WERI-Rb-1 (cell line): ENCODE results near the gene SLC6A4.

Source experiments
- DNase-seq: peaks from one replicate; pipeline ENCODE4 v3.0.0-alpha.2; 2020
- H3K27ac ChIP-seq: fragments of 250-450 bp; sonication (Bioruptor Pico); 2 replicates; pipeline ENCODE4 v1.5.1; 2020; ENCODE audit warnings: mild to moderate bottlenecking, moderate library complexity
- H3K27me3 ChIP-seq: fragments of 250-450 bp; sonication (Bioruptor Pico); 2 replicates; pipeline ENCODE4 v1.5.1; 2021; ENCODE audit warnings: mild to moderate bottlenecking, low read depth, moderate library complexity; ENCODE audit not compliant: insufficient read depth, severe bottlenecking
- H3K36me3 ChIP-seq: fragments of 250-450 bp; sonication (Bioruptor Pico); 2 replicates; pipeline ENCODE4 v1.5.1; 2020; ENCODE audit warnings: mild to moderate bottlenecking, moderate library complexity
- H3K4me3 ChIP-seq: 2 replicates; pipeline ENCODE4 v1.5.1; 2011; ENCODE audit warnings: low read depth, mild to moderate bottlenecking, control low read depth, low read length
- H3K9me3 ChIP-seq: fragments of 250-450 bp; sonication (Bioruptor Pico); 2 replicates; pipeline ENCODE4 v1.5.1; 2021; ENCODE audit warnings: mild to moderate bottlenecking, moderate library complexity; ENCODE audit not compliant: severe bottlenecking
- TF ChIP-seq, protein P1 (sequence below): IDR thresholded peaks from 2 replicates; pipeline ENCODE4 v1.5.1; 2011; ENCODE audit warnings: low read depth, mild to moderate bottlenecking, control low read depth, inconsistent platforms, low read length

SLC6A4 gene

DNA sequence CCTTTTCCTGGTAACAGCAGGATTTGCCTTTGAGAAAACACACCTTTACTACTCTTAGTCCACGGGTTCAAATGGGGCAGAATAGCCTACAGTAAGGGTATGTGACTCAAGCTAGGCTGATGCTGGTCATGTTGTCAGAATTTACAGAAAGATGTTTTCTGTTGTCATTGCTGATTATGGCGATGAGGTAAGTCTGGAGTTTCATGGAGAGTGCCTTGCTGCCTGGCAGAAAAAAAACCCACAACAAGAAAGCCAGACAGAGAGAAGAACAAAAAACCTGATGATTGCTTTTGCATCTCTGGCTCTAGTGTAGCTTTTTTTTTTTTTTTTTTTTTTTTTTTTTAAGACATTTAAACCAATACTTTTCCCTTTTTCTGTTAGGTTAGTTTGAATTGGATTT is 47.9 kb downstream of the SLC6A4 start:
- Histone ChIP-seq H3K27ac (no peak overlapping the region), H3K4me3 (no peak overlapping the region), H3K9me3 (no peaks in the 10 kb centered on the region), H3K36me3 (peaks cover 25% of the 10 kb centered on the region), H3K27me3 (no peaks in the 10 kb centered on the region)
- TF ChIP-seq, protein P1, sequence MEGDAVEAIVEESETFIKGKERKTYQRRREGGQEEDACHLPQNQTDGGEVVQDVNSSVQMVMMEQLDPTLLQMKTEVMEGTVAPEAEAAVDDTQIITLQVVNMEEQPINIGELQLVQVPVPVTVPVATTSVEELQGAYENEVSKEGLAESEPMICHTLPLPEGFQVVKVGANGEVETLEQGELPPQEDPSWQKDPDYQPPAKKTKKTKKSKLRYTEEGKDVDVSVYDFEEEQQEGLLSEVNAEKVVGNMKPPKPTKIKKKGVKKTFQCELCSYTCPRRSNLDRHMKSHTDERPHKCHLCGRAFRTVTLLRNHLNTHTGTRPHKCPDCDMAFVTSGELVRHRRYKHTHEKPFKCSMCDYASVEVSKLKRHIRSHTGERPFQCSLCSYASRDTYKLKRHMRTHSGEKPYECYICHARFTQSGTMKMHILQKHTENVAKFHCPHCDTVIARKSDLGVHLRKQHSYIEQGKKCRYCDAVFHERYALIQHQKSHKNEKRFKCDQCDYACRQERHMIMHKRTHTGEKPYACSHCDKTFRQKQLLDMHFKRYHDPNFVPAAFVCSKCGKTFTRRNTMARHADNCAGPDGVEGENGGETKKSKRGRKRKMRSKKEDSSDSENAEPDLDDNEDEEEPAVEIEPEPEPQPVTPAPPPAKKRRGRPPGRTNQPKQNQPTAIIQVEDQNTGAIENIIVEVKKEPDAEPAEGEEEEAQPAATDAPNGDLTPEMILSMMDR = no peak
- no peak for DNase-seq

DNA sequence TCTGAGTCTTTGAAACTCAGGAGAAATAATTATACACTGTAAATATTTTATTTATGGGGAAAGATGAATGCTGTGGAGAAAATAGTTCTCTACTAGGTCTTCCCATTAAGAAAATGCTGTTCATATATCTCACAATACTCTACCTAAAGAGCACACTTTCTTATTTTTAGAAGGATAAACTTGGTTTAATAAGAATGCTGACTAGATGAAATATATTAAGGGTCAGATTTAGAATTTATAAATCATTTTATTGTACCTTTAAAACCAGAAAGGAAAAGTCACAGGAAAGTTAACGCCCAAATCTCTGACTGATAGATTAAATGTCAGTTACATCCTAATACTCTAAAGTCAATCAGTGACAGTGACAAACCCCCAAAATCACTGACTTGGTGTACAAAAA is 48.7 kb downstream of the SLC6A4 start:
- Histone ChIP-seq H3K27me3 (no peaks in the 10 kb centered on the region), H3K27ac (no peak overlapping the region), H3K36me3 (peaks cover 31% of the 10 kb centered on the region), H3K9me3 (no peaks in the 10 kb centered on the region), H3K4me3 (no peak overlapping the region)
- DNase-seq = no peak
- TF ChIP-seq, protein P1 = no peak

DNA sequence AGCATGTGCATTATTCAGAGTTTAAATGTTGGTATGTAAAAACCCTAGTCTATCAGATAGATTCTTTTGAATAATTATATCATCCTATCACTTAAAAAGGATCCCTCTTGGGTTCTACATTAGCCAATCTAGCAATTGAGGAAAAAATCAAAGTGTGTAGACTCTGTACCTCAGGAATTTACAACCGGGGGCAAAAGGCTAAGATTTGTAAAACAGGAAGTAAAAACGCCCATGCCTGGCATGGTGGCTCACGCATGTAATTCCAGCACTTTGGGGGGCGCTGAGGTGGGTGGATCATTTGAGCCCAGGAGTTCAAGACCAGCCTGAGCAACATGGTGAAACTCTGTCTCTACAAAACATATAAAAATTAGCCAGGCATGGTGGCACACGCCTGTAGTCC is 58.6 kb downstream of the SLC6A4 start:
- H3K36me3 ChIP-seq = peaks cover 27% of the 10 kb centered on the region
- no peaks in the 10 kb centered on the region for H3K9me3 ChIP-seq
- H3K27ac ChIP-seq = no peak overlapping the region
- no peak overlapping the region for H3K4me3 ChIP-seq
- TF ChIP-seq, protein P1 = no peak
- DNase-seq = no peak
- no peaks in the 10 kb centered on the region for H3K27me3 ChIP-seq

DNA sequence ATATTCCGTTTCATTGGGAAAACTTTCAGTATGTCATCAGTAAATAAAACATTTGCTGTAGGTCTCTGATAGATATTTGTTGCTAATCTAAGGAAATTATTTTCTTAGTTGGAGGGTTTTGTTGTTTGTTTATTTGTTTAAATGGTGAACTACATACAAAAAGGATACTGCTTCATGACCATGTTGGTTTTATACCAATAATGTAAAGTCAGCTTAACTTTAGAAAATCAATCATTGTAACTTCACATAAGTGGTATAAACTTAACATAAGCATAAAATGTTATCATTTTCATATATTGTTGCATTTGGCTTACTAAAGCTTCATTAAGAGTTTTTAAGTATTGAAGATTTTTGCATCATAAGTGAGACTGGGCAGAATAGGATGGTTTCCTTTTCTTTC is 60.9 kb downstream of the SLC6A4 start:
- TF ChIP-seq, protein P1 = no peak
- H3K27ac ChIP-seq = no peak overlapping the region
- no peak overlapping the region for H3K4me3 ChIP-seq
- DNase-seq = no peak
- no peaks in the 10 kb centered on the region for H3K9me3 ChIP-seq
- H3K36me3 ChIP-seq = peaks cover 9% of the 10 kb centered on the region
- H3K27me3 ChIP-seq = no peaks in the 10 kb centered on the region

DNA sequence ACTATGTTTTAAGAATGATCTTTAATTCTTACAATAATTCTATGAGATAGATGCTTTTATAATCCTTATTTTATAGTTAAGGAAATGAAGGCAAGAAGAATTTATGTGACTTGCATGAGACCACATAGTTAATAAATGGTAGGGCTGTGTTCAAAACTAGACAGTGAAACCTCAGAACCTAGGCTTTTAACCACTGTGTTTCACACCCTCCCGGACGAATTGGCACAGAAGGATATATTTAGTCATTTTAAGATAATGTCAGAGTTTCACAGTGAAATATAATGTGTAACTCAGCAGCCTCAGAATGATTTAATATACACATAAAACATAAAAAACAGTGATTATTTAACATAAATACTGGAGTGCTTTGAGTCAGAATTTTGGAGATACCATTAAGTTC is 61.8 kb downstream of the SLC6A4 start:
- Histone ChIP-seq H3K9me3 (no peaks in the 10 kb centered on the region), H3K36me3 (peaks cover 4% of the 10 kb centered on the region), H3K27me3 (no peaks in the 10 kb centered on the region), H3K27ac (no peak overlapping the region), H3K4me3 (no peak overlapping the region)
- TF ChIP-seq, protein P1 = no peak
- DNase-seq = no peak

DNA sequence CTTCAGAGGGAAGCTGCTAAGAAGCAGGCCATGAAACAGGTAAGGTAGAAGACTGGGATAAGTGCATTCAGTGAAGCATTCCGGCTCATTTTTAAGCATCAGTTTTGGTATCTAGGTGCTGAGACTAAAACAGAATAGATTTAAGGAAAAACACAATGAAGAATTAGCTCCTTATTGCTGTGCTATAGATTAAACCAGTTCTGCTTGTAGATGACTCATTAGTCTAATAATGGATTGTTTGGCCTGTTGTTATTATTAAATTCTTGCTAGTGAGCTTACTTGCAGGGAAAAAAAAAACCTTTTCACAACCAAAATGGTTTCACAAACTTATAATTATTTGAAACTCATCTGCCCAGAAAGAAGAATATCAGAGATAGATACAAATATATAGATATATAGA is 62.9 kb downstream of the SLC6A4 start:
- H3K4me3 ChIP-seq = no peak overlapping the region
- no peaks in the 10 kb centered on the region for H3K9me3 ChIP-seq
- no peak for DNase-seq
- TF ChIP-seq, protein P1 = no peak
- H3K36me3 ChIP-seq = peaks cover 4% of the 10 kb centered on the region
- no peaks in the 10 kb centered on the region for H3K27me3 ChIP-seq
- H3K27ac ChIP-seq = no peak overlapping the region
